ENCODE data around the gene MGAT4B.

DNA sequence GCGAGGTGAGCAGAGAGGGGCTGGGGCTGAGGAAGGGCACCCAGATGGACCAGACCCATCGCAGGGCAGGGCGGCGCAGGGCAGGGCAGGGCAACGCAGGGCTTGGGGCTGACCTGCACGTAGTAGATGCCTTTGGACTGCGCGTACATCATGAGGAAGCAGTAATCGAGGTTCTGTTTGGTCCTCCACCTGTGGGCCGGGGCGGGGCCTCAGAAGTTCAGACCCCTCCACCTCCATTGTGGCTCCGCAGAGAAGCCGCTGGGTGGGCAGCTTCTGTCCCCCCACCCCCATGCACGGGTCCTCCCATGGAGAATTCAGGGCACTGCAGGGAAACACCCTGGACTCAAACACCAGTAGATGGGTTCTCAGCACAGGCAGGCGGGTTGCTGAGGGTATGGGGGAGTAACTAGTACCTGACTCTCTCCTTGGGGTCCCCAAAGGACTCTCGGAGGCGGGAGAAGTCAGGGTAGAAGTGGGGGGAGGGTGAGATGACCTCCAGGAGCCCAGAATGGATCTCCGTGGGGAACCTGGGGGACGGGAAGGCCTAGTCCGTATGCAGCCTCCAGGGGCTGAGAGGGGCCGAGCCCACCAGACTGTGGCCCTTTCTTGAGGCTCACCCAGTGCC, 6.5 kb downstream of the MGAT4B start:
- no peak for TF ChIP-seq NFYB (CRISPR knock-in tag; conservative IDR thresholded peaks at IDR 0.05; ENCODE audit: low read depth)
- TF ChIP-seq, protein P1, sequence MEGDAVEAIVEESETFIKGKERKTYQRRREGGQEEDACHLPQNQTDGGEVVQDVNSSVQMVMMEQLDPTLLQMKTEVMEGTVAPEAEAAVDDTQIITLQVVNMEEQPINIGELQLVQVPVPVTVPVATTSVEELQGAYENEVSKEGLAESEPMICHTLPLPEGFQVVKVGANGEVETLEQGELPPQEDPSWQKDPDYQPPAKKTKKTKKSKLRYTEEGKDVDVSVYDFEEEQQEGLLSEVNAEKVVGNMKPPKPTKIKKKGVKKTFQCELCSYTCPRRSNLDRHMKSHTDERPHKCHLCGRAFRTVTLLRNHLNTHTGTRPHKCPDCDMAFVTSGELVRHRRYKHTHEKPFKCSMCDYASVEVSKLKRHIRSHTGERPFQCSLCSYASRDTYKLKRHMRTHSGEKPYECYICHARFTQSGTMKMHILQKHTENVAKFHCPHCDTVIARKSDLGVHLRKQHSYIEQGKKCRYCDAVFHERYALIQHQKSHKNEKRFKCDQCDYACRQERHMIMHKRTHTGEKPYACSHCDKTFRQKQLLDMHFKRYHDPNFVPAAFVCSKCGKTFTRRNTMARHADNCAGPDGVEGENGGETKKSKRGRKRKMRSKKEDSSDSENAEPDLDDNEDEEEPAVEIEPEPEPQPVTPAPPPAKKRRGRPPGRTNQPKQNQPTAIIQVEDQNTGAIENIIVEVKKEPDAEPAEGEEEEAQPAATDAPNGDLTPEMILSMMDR (IDR thresholded peaks at IDR 0.05), result no peak
- TF ChIP-seq, protein P2, sequence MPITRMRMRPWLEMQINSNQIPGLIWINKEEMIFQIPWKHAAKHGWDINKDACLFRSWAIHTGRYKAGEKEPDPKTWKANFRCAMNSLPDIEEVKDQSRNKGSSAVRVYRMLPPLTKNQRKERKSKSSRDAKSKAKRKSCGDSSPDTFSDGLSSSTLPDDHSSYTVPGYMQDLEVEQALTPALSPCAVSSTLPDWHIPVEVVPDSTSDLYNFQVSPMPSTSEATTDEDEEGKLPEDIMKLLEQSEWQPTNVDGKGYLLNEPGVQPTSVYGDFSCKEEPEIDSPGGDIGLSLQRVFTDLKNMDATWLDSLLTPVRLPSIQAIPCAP (CRISPR knock-in tag; IDR thresholded peaks at IDR 0.05), result no peak
- TF ChIP-seq FOXJ3 (CRISPR knock-in tag; IDR thresholded peaks at IDR 0.05; ENCODE audit: borderline replicate concordance), result no peak
- TF ChIP-seq, protein P3, sequence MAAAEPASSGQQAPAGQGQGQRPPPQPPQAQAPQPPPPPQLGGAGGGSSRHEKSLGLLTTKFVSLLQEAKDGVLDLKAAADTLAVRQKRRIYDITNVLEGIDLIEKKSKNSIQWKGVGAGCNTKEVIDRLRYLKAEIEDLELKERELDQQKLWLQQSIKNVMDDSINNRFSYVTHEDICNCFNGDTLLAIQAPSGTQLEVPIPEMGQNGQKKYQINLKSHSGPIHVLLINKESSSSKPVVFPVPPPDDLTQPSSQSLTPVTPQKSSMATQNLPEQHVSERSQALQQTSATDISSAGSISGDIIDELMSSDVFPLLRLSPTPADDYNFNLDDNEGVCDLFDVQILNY (CRISPR knock-in tag; IDR thresholded peaks at IDR 0.05), result no peak
- no peak for TF ChIP-seq ZBTB21 (CRISPR knock-in tag; IDR thresholded peaks at IDR 0.05; ENCODE audit: borderline replicate concordance)
- TF ChIP-seq, protein P4, sequence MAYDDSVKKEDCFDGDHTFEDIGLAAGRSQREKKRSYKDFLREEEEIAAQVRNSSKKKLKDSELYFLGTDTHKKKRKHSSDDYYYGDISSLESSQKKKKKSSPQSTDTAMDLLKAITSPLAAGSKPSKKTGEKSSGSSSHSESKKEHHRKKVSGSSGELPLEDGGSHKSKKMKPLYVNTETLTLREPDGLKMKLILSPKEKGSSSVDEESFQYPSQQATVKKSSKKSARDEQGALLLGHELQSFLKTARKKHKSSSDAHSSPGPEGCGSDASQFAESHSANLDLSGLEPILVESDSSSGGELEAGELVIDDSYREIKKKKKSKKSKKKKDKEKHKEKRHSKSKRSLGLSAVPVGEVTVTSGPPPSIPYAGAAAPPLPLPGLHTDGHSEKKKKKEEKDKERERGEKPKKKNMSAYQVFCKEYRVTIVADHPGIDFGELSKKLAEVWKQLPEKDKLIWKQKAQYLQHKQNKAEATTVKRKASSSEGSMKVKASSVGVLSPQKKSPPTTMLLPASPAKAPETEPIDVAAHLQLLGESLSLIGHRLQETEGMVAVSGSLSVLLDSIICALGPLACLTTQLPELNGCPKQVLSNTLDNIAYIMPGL (CRISPR knock-in tag; IDR thresholded peaks at IDR 0.05), result no peak
- TF ChIP-seq, protein P5, sequence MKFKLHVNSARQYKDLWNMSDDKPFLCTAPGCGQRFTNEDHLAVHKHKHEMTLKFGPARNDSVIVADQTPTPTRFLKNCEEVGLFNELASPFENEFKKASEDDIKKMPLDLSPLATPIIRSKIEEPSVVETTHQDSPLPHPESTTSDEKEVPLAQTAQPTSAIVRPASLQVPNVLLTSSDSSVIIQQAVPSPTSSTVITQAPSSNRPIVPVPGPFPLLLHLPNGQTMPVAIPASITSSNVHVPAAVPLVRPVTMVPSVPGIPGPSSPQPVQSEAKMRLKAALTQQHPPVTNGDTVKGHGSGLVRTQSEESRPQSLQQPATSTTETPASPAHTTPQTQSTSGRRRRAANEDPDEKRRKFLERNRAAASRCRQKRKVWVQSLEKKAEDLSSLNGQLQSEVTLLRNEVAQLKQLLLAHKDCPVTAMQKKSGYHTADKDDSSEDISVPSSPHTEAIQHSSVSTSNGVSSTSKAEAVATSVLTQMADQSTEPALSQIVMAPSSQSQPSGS (CRISPR knock-in tag; IDR thresholded peaks at IDR 0.05; ENCODE audit: borderline replicate concordance, low read depth), result no peak
- TF ChIP-seq SMAD3 (CRISPR knock-in tag; IDR thresholded peaks at IDR 0.05; ENCODE audit: borderline replicate concordance), result no peak
- no peak for TF ChIP-seq NR2C2 (CRISPR knock-in tag; IDR thresholded peaks at IDR 0.05)

Data from WTC11 (cell line).